ENCODE results near the gene TBC1D21. TPM values are rescaled to one million over a fixed set of nuclear protein-coding genes. Genes with fewer than 3 reads are reported as not detected.

TBC1D21 gene
- total and polyA plus RNA-seq, 9 of the 15 experiments (the other 6 are each of a cell fraction or from before 2014, with no cell fraction given) = not detected

GRCh38 chr15:73915082-73915481 is 41.7 kb downstream of the TBC1D21 start:
- H3K9me1 ChIP-seq (ENCODE audit: control insufficient read depth, insufficient read depth, low read length) = no peaks in the 10 kb centered on the region
- H4K20me1 ChIP-seq (replicated peaks; ENCODE audit: control insufficient read depth, insufficient read depth, low read length) = no peaks in the 10 kb centered on the region
- H2AFZ ChIP-seq (ENCODE audit: low read depth, low read length) = no peak overlapping the region
- intact Hi-C loops (cut with micrococcal nuclease) (no loop called here), in situ Hi-C loops (cut with MboI) (no loop called here)
- no TSS peak for BruUV-seq (replicated peaks)
- no peak overlapping the region for H3K9ac ChIP-seq (ENCODE audit: insufficient read depth in 1 of 2, low read depth in 2 of 2, low read length in 2 of 2)
- no peaks in the 10 kb centered on the region for H3K79me2 ChIP-seq (ENCODE audit: control insufficient read depth, insufficient read depth, low read length)
- ChIA-PET CTCF (ENCODE audit: low intra/inter-chr PET ratio) (no interaction called here), POLR2A (interaction anchor here (0.6 kb wide), 1 partner anchor 288 kb away, joined by 3 read pairs; no protein-coding TSS in a partner anchor)
- no peaks in the 10 kb centered on the region for H3K36me3 ChIP-seq (ENCODE audit: control insufficient read depth, insufficient read depth, low read length)
- H3K9me3 ChIP-seq (replicated peaks; ENCODE audit: control insufficient read depth, insufficient read depth, low read depth, low read length) = no peaks in the 10 kb centered on the region
- H3K27me3 ChIP-seq (ENCODE audit: control insufficient read depth in 2 of 2, insufficient read depth in 2 of 2, low read length in 2 of 2) = peaks cover 0 to 20% of the 10 kb centered on the region in 2 experiments; a peak in 3 of 5 replicates
- H3K4me1 ChIP-seq (replicated peaks in 1 of 2; ENCODE audit: control insufficient read depth in 2 of 2, insufficient read depth in 2 of 2, low read length in 2 of 2) = no peaks in the 10 kb centered on the region; a peak in 1 of 5 replicates
- DNase-seq (ENCODE audit: extremely low read depth in 1 of 4, low spot score in 3 of 4) (no peak), FAIRE-seq (no peak), ATAC-seq (no peak)
- 0% methylated on average over 2 of the region's 2 CpGs for WGBS (ENCODE audit: insufficient coverage, low coverage, missing lambda C conversion rate)
- H3K27ac ChIP-seq (ENCODE audit: extremely low read depth, low read depth, low read length) = no peak overlapping the region
- no peak overlapping the region for H3K4me3 ChIP-seq
- H3K4me2 ChIP-seq (ENCODE audit: insufficient read depth, low read length) = no peak overlapping the region
- TF ChIP-seq SREBF2 (CRISPR knock-in tag; IDR thresholded peaks at IDR 0.05) (no peak), CHCHD3 (CRISPR knock-in tag; IDR thresholded peaks at IDR 0.05) (no peak), ZBTB43 (CRISPR knock-in tag; IDR thresholded peaks at IDR 0.05) (no peak), USF2 (CRISPR knock-in tag; IDR thresholded peaks at IDR 0.05) (no peak), MLLT1 (IDR thresholded peaks at IDR 0.05) (no peak), ARHGAP35 (IDR thresholded peaks at IDR 0.05; ENCODE audit: partially characterized antibody) (no peak), BCLAF1 (IDR thresholded peaks at IDR 0.05; ENCODE audit: borderline replicate concordance in 1 of 2, control insufficient read depth in 1 of 2, low read depth in 2 of 2, low read length in 1 of 2) (no peak), TAF7 (tag; IDR thresholded peaks at IDR 0.05) (no peak), MNT (conservative IDR thresholded peaks at IDR 0.05) (no peak), CEBPG (CRISPR knock-in tag; IDR thresholded peaks at IDR 0.05) (no peak), CEBPG (tag; conservative IDR thresholded peaks at IDR 0.05 in 1 of 2, IDR thresholded peaks at IDR 0.05 in 1 of 2) (no peak), PRMT5 (CRISPR knock-in tag; IDR thresholded peaks at IDR 0.05) (no peak), ELK1 (CRISPR knock-in tag; IDR thresholded peaks at IDR 0.05) (no peak)

Data from K562 (cell line).